Measurements from ENCODE around the gene ADORA2A. TPM values are rescaled to one million over a fixed set of nuclear protein-coding genes. Genes with fewer than 3 reads are reported as not detected.

ADORA2A gene
- 1 to 10 TPM in 3 of 5 donors, under 1 TPM in 1, not detected in 1; 0.58 to 7.1 (median 3.1) TPM for total RNA-seq
- 1 to 10 TPM; 1.4 to 2.9 (median 1.6) TPM for polyA plus RNA-seq
- long read RNA-seq, donor 1, partial matches to known transcripts: 0 of 1 reads
- long read RNA-seq, donor 1, other reads (novel, unspliced or antisense): 0 of 1 reads
- long read RNA-seq, donor 2, partial matches to known transcripts: 0 of 1 reads
- long read RNA-seq, donor 2, other reads (novel, unspliced or antisense): 0 of 1 reads
- long read RNA-seq, donor 3: 0 reads
- long read RNA-seq, donor 4: 0 reads
- long read RNA-seq, donor 5: 0 reads
- long read RNA-seq, donor 6, partial matches to known transcripts: 5 of 5 reads
- long read RNA-seq, donor 6, other reads (novel, unspliced or antisense): 0 of 5 reads
- long read RNA-seq, donor 7: 0 reads
- long read RNA-seq, donor 8: 0 reads
- long read RNA-seq, donor 9: 0 reads
- long read RNA-seq, donor 10: 0 reads

GRCh38 chr22:24427500-24428164, at the start of gene ADORA2A:
Gene ADORA2A, plus strand, starts transcription at chr22:24427599. Its CDS starts 5,806 bp downstream, at chr22:24433405.
- intact Hi-C loops (cut with DNase I; ENCODE audit: low total_unique reads): no loop called here
- no peak for TF ChIP-seq POLR2A (IDR thresholded peaks at IDR 0.05)
- no peak for TF ChIP-seq POLR2AphosphoS5 (IDR thresholded peaks at IDR 0.05)
- no peak for TF ChIP-seq CTCF (IDR thresholded peaks at IDR 0.05)
- peaks cover 25 to 77% (median 50%) of the 10 kb centered on the region in 4 donors for H3K4me1 ChIP-seq

GRCh38 chr22:24379536-24379935, 47.9 kb upstream of the ADORA2A start:
- WGBS, 5 donors: 74 to 87% (median 80%) methylated on average over 2 of the region's 2 CpGs
- DNase-seq: no peak
- H3K4me3 ChIP-seq: no peak overlapping the region
- H3K27me3 ChIP-seq: no peaks in the 10 kb centered on the region
- intact Hi-C loops (cut with DNase I; ENCODE audit: low total_unique reads): no loop called here
- no peak overlapping the region for H3K27ac ChIP-seq
- H3K4me1 ChIP-seq: no peaks in the 10 kb centered on the region
- H3K36me3 ChIP-seq: peaks cover 12 to 65% (median 53%) of the 10 kb centered on the region in 4 donors
- TF ChIP-seq EP300 (IDR thresholded peaks at IDR 0.05) (no peak), POLR2AphosphoS5 (IDR thresholded peaks at IDR 0.05) (no peak), CTCF (IDR thresholded peaks at IDR 0.05) (no peak)
- H3K9me3 ChIP-seq: no peaks in the 10 kb centered on the region

More at GRCh38 chr22:24427500-24428164, at the start of gene ADORA2A:
- Histone ChIP-seq H3K27ac (peak within 1 kb of the TSS; percentile 48 to 80 (median 63)), H3K27me3 (peaks cover 0 to 32% (median 12%) of the 10 kb centered on the region in 3 donors), H3K4me3 (peak within 1 kb of the TSS in 2 of 4 donors; percentile 20 to 31), H3K9me3 (no peaks in the 10 kb centered on the region), H3K36me3 (no peaks in the 10 kb centered on the region)
- 69 to 92% (median 74%) methylated on average over 2 to 22 of the region's 22 CpGs for WGBS, 5 donors
- peak; percentile 67 to 77 for DNase-seq

GRCh38 chr22:24380220-24380904, 47.0 kb upstream of the ADORA2A start:
- WGBS, 5 donors: 85 to 95% (median 86%) methylated on average over 7 of the region's 7 CpGs
- H3K27me3 ChIP-seq: no peaks in the 10 kb centered on the region
- TF ChIP-seq CTCF (IDR thresholded peaks at IDR 0.05) (no peak), POLR2AphosphoS5 (IDR thresholded peaks at IDR 0.05) (no peak), POLR2A (IDR thresholded peaks at IDR 0.05) (no peak), EP300 (IDR thresholded peaks at IDR 0.05) (no peak)
- no peak overlapping the region for H3K4me3 ChIP-seq
- H3K9me3 ChIP-seq: no peaks in the 10 kb centered on the region
- intact Hi-C loops (cut with DNase I; ENCODE audit: low total_unique reads): no loop called here
- peaks cover 12 to 59% (median 49%) of the 10 kb centered on the region in 4 donors for H3K36me3 ChIP-seq
- no peak for DNase-seq
- H3K27ac ChIP-seq: no peak overlapping the region
- H3K4me1 ChIP-seq: no peaks in the 10 kb centered on the region

- H3K4me3 ChIP-seq: no peak overlapping the region
- 80 to 97% (median 90%) methylated on average over 1 of the region's 1 CpG for WGBS, 5 donors
- TF ChIP-seq POLR2A (IDR thresholded peaks at IDR 0.05): no peak
- TF ChIP-seq EP300 (IDR thresholded peaks at IDR 0.05): no peak
- TF ChIP-seq CTCF (IDR thresholded peaks at IDR 0.05): no peak
- no peak for TF ChIP-seq POLR2AphosphoS5 (IDR thresholded peaks at IDR 0.05)
- no peaks in the 10 kb centered on the region for H3K27me3 ChIP-seq
- no peaks in the 10 kb centered on the region for H3K9me3 ChIP-seq
- no peak overlapping the region for H3K27ac ChIP-seq
- H3K4me1 ChIP-seq: no peaks in the 10 kb centered on the region
- no peak for DNase-seq
- intact Hi-C loops (cut with DNase I; ENCODE audit: low total_unique reads): no loop called here
- H3K36me3 ChIP-seq: peaks cover 12 to 54% (median 44%) of the 10 kb centered on the region in 4 donors
Measured at GRCh38 chr22:24380905-24381230, 46.5 kb upstream of the ADORA2A start.

Measured in stomach (tissue), 19 donors.